Thoracic aorta (tissue), 2 donors: ENCODE data around the gene S100A8. TPM values are rescaled to one million over a fixed set of nuclear protein-coding genes. Genes with fewer than 3 reads are reported as not detected.
"Not testable (repeated sequence)": the region's sequence is repeated elsewhere in the genome, so short reads cannot be mapped to it uniquely, and the experiment has no call there.

Source experiments
- ATAC-seq: fragments of 150-250 bp; one replicate; pipeline ENCODE4 v1.8.0; 2017; ENCODE audit warnings: low read depth; ENCODE audit not compliant: insufficient number of reproducible peaks, low FRiP score
- DNase-seq: peaks from one replicate; pipeline ENCODE4 v3.0.0-alpha.2; 2020; ENCODE audit warnings: low spot score
- H3K27ac ChIP-seq, 2 donors: fragments of 200-600 bp; sonication (generic); 1 replicate in 1 of 2; 2 replicates in 1 of 2; pipeline ENCODE4 v1.5.1; 2016; ENCODE audit warnings: mild to moderate bottlenecking in 2 of 2, moderate library complexity in 2 of 2
- H3K27me3 ChIP-seq: fragments of 200-600 bp; sonication (generic); replicated peaks from 2 replicates; pipeline ENCODE4 v1.6.0; 2016; ENCODE audit warnings: mild to moderate bottlenecking; ENCODE audit not compliant: insufficient read depth
- H3K36me3 ChIP-seq: fragments of 200-600 bp; sonication (generic); one replicate; pipeline ENCODE4 v1.5.1; 2016
- H3K4me1 ChIP-seq, 2 donors: fragments of 200-600 bp; sonication (generic); 1 replicate in 1 of 2; 2 replicates in 1 of 2; pipeline versions ENCODE4 v1.5.1 to v1.6.0; 2016; ENCODE audit warnings: low read depth in 2 of 2, mild to moderate bottlenecking in 1 of 2; ENCODE audit not compliant: control insufficient read depth in 1 of 2
- H3K4me3 ChIP-seq: fragments of 200-600 bp; sonication (generic); 2 replicates; pipeline ENCODE4 v1.5.1; 2016; ENCODE audit warnings: mild to moderate bottlenecking
- H3K9me3 ChIP-seq: fragments of 200-600 bp; sonication (generic); 2 replicates; pipeline ENCODE4 v1.5.1; 2016
- total RNA-seq, 2 donors: library from RNA; depleted of rRNA; stranded (reverse); fragments of >200 nt; gene quantifications; one replicate each; pipeline versions ENCODE4 v1.1.0 to v1.2.3, GENCODE V29; 2016
- TF ChIP-seq, protein P1 (sequence below): fragments of 200-600 bp; sonication (generic); IDR thresholded peaks from one replicate; pipeline ENCODE4 v1.5.1; 2019; ENCODE audit warnings: antibody characterized with exemption

S100A8 gene
- total RNA-seq, 2 donors from 2014 or later: 31.5 to 95.4 TPM

DNA sequence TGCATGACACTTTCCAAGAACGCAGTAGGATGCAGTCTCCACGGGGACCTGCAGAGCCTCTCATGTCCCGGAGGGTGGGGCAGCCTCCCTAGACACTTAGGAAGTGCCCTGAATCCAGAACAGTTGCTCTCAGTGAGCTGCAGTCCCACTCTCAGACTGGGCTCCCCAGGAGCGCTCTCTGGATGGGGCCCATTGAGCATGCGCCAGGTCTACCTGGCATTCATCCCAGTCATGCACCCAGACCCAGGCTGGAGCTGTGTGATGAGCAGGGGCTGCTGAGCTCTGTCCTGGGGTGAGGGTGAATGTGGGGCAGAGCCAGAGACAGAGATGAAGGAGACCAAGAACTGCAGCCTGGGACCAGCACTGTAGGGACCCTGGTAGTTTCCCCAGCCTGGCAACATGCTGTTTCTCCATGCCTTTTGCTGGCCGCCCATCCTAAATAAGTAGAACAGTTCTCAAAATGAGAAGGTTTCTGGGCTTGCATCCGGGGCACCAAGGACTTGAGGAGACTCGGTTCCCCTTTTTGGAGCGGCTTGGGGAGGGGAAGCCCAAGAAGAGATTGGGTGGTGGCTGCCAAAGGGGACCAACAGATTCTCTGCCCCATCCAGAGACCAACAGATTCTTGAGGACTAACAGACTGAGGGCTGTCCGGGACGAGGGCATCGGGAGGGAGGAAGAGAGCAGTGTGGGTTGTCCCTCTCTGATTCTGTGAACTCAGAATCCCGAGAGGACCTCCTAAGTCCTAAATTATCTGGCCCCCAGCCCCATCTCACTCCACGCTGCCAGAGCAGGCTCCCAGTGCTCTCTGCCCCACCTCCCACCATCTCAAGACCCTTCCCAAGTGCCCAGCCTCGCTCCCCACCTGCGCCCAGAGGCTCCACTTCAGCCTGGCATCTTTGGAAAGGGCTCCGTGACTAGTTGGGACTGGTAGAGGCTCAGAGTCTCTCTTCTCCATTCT lies 41.2 kb downstream of the S100A8 start:
- H3K4me3 ChIP-seq: no peak overlapping the region
- no peak for DNase-seq

DNA sequence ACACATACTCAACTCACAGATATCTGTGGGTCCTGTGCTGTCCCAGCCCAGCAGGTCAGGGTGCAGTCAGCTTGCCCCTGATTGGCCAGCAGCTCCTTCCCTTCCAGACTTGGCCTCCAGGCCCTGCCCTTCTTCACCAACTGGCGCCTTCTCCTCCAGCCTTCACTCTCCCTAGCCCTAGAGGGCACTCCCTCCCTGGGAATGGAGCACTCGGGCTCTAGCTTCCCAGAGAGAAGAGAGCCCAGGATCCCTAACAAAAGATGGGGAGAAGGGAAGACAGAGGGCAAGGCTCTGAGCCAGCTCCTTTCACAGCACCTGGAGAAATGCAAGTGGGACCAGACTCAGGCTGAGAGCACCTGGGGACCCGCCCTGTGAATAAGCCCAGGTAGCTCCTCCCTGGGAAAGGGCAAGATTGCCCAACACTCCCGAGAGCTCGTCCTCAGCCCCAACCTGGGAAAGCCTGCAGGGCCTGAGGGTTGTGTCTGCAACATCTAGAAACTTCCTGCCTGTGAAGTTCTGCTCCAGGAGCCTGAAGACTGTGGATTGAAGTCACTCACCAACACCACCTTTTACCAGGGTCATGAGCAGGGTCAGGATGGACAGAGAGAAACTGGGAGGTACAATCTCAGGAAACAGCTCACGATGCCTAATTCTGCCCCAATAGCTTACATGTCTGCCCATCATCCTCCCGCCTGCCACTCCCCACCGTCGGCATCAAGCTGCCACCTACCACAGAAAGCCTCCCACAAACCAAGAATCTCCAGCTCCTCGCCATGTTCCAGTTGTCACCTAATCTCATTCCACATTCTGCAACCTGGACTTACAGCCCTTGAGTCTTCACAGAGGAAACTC lies 42.1 kb downstream of the S100A8 start, which contains the start of gene PGLYRP4:
PGLYRP4 (minus strand) TSS at position 331 of the 852 bp plus-strand sequence. CDS start 909 bp downstream, outside the sequence.
- no peaks in the 10 kb centered on the region for H3K4me1 ChIP-seq
- no peak for DNase-seq
- TF ChIP-seq, protein P1, sequence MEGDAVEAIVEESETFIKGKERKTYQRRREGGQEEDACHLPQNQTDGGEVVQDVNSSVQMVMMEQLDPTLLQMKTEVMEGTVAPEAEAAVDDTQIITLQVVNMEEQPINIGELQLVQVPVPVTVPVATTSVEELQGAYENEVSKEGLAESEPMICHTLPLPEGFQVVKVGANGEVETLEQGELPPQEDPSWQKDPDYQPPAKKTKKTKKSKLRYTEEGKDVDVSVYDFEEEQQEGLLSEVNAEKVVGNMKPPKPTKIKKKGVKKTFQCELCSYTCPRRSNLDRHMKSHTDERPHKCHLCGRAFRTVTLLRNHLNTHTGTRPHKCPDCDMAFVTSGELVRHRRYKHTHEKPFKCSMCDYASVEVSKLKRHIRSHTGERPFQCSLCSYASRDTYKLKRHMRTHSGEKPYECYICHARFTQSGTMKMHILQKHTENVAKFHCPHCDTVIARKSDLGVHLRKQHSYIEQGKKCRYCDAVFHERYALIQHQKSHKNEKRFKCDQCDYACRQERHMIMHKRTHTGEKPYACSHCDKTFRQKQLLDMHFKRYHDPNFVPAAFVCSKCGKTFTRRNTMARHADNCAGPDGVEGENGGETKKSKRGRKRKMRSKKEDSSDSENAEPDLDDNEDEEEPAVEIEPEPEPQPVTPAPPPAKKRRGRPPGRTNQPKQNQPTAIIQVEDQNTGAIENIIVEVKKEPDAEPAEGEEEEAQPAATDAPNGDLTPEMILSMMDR: no peak
- ATAC-seq: no peak
- no peaks in the 10 kb centered on the region for H3K9me3 ChIP-seq
- no peaks in the 10 kb centered on the region for H3K36me3 ChIP-seq
- no peak within 1 kb of the TSS for H3K27ac ChIP-seq
- no peaks in the 10 kb centered on the region for H3K27me3 ChIP-seq
- no peak within 1 kb of the TSS for H3K4me3 ChIP-seq

More for the DNA sequence above, 41.2 kb downstream of the S100A8 start:
- Histone ChIP-seq H3K27ac (no peak overlapping the region), H3K27me3 (no peaks in the 10 kb centered on the region), H3K36me3 (no peaks in the 10 kb centered on the region), H3K9me3 (no peaks in the 10 kb centered on the region), H3K4me1 (no peaks in the 10 kb centered on the region)
- TF ChIP-seq, protein P1: no peak
- no peak for ATAC-seq

DNA sequence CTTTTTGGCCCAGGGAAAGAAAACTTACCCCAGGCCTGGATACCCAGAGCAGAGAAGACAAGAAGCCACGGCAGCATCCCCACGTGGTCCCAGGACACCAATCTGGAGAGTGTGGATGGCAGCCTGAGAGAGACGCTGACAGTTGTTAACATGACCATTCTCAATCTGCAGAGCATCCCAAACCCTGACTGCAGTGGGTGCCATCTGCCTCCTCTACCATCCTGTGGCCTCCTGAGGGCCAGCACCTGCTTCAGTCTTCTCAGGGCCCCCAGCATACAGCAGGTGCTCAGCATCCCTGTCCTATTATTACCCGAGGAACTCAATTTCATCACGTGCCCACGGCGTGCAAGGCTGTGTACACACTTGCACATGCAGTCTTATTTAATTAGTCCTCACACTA lies 43.0 kb downstream of the S100A8 start:
- TF ChIP-seq, protein P1: no peak
- no peaks in the 10 kb centered on the region for H3K36me3 ChIP-seq
- H3K27me3 ChIP-seq: no peaks in the 10 kb centered on the region
- H3K9me3 ChIP-seq: no peaks in the 10 kb centered on the region
- H3K4me3 ChIP-seq: no peak overlapping the region
- H3K27ac ChIP-seq: no peak overlapping the region
- H3K4me1 ChIP-seq: no peaks in the 10 kb centered on the region
- DNase-seq: no peak
- no peak for ATAC-seq

DNA sequence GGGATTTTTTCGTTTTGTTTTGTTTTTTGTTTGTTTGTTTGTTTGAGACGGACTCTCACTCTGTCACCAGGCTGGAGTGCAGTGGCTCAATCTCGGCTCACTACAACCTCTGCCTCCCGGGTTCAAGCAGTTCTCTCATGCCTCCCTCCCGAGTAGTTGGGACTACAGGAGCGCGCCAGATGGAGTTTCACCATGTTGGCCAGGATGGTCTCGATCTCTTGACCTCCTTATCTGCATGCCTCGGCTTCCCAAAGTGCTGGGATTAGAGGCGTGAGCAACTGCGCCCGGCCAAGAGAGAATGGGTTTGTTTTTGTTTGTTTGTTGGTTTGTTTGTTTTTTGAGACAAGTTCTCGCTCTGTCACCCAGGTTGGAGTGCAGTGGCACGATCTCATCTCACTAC lies 43.8 kb downstream of the S100A8 start:
- not testable (repeated sequence) for H3K9me3 ChIP-seq, H3K4me1 ChIP-seq, DNase-seq, H3K27ac ChIP-seq, H3K4me3 ChIP-seq, ATAC-seq, H3K36me3 ChIP-seq, H3K27me3 ChIP-seq

DNA sequence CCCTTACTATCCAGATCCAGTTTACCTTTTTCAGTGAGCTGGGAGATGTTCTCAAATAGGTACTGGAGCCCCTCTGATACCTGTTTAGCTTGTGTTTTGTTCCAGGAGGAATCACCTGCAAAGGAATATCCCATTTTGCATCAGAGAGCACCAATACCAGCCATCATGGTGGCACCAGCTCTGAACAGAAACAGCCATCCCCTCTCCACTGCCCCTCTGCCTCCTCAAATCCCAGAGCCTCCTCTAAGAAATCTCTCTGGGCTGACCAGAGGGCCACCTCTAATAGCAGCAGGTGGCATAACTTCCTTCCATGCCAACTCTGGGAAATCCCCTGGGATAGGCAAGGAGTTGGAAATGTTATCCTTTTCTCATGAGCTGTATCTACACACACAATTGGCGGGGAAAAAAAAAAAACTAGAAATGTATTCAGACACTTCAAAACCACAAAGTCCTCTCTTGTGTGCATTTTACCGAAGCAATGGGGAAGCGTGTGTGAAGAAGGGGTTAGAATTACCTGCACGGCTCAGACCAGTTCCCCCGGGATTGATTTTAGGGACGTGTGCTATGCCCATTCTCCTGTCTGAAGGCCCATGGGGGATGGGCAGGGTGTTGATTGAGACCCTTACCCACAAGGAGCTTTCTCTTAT lies 44.7 kb downstream of the S100A8 start:
- no peaks in the 10 kb centered on the region for H3K36me3 ChIP-seq
- DNase-seq (no peak), ATAC-seq (no peak)
- no peaks in the 10 kb centered on the region for H3K27me3 ChIP-seq
- TF ChIP-seq, protein P1: no peak
- no peak overlapping the region for H3K27ac ChIP-seq
- no peaks in the 10 kb centered on the region for H3K4me1 ChIP-seq
- H3K4me3 ChIP-seq: no peak overlapping the region
- H3K9me3 ChIP-seq: no peaks in the 10 kb centered on the region
